Ascending aorta (tissue), 2 donors: ENCODE results near the gene MCF2. TPM values are rescaled to one million over a fixed set of nuclear protein-coding genes. Genes with fewer than 3 reads are reported as not detected.

Experiments
- DNase-seq, 2 donors: peaks; one replicate each; pipeline ENCODE4 v3.0.0-alpha.2; 2019; ENCODE audit warnings: low spot score in 2 of 2
- H3K27ac ChIP-seq, 2 donors: fragments of 200-600 bp; sonication (generic); one replicate each; pipeline ENCODE4 v1.5.1; 2016 to 2017; ENCODE audit warnings: mild to moderate bottlenecking in 1 of 2
- H3K27me3 ChIP-seq: fragments of 200-600 bp; sonication (generic); one replicate; pipeline ENCODE4 v1.5.1; 2017
- H3K36me3 ChIP-seq, 2 donors: fragments of 200-600 bp; sonication (generic); one replicate each; pipeline ENCODE4 v1.5.1; 2016
- H3K4me1 ChIP-seq, 2 donors: fragments of 200-600 bp; sonication (generic); one replicate each; pipeline ENCODE4 v1.5.1; 2016 to 2017; ENCODE audit warnings: mild to moderate bottlenecking in 1 of 2
- H3K4me3 ChIP-seq, 2 donors: fragments of 200-600 bp; sonication (generic); one replicate each; pipeline ENCODE4 v1.5.1; 2016 to 2017; ENCODE audit warnings: mild to moderate bottlenecking in 1 of 2
- H3K9me3 ChIP-seq, 2 donors: fragments of 200-600 bp; sonication (generic); one replicate each; pipeline ENCODE4 v1.5.1; 2016
- intact Hi-C: fragments of 100-400 bp; cut with DNase I; formaldehyde crosslinking; loops from one replicate; pipeline ENCODE4 v1.15.1; 2023
- total RNA-seq: library from RNA; depleted of rRNA; stranded (reverse); fragments of >200 nt; gene quantifications from one replicate; pipeline ENCODE4 v1.1.0, GENCODE V29; 2016
- TF ChIP-seq, protein P1 (sequence below), 3 experiments: fragments of 200-600 bp in 2 of 3; fragments of 450-650 bp in 1 of 3; sonication (generic) in 2 of 3; IDR thresholded peaks; one replicate each; pipeline ENCODE4 v1.5.1; 2016 to 2019; ENCODE audit warnings: antibody characterized with exemption in 3 of 3, mild to moderate bottlenecking in 1 of 3, moderate library complexity in 1 of 3

MCF2 gene
- total RNA-seq, 1 donor from 2014 or later: not detected

GRCh38 chrX:139596068-139596467 is 111.9 kb downstream of the MCF2 start:
- no peaks in the 10 kb centered on the region for H3K4me1 ChIP-seq
- intact Hi-C loops: no loop called here
- H3K4me3 ChIP-seq: no peak overlapping the region
- no peaks in the 10 kb centered on the region for H3K27me3 ChIP-seq
- no peaks in the 10 kb centered on the region for H3K9me3 ChIP-seq
- TF ChIP-seq, protein P1, sequence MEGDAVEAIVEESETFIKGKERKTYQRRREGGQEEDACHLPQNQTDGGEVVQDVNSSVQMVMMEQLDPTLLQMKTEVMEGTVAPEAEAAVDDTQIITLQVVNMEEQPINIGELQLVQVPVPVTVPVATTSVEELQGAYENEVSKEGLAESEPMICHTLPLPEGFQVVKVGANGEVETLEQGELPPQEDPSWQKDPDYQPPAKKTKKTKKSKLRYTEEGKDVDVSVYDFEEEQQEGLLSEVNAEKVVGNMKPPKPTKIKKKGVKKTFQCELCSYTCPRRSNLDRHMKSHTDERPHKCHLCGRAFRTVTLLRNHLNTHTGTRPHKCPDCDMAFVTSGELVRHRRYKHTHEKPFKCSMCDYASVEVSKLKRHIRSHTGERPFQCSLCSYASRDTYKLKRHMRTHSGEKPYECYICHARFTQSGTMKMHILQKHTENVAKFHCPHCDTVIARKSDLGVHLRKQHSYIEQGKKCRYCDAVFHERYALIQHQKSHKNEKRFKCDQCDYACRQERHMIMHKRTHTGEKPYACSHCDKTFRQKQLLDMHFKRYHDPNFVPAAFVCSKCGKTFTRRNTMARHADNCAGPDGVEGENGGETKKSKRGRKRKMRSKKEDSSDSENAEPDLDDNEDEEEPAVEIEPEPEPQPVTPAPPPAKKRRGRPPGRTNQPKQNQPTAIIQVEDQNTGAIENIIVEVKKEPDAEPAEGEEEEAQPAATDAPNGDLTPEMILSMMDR (IDR thresholded peaks at IDR 0.05): no peak
- DNase-seq: no peak
- no peaks in the 10 kb centered on the region for H3K36me3 ChIP-seq
- no peak overlapping the region for H3K27ac ChIP-seq

- DNase-seq: no peak
- Histone ChIP-seq H3K9me3 (no peaks in the 10 kb centered on the region), H3K27ac (no peak overlapping the region), H3K36me3 (no peaks in the 10 kb centered on the region), H3K4me1 (no peaks in the 10 kb centered on the region), H3K4me3 (no peak overlapping the region), H3K27me3 (no peaks in the 10 kb centered on the region)
- intact Hi-C loops: no loop called here
- TF ChIP-seq, protein P1 (IDR thresholded peaks at IDR 0.05): no peak
Measured at GRCh38 chrX:139585613-139586012, 122.4 kb downstream of the MCF2 start.

GRCh38 chrX:139581068-139581467 is 126.9 kb downstream of the MCF2 start:
- Histone ChIP-seq H3K27ac (no peak overlapping the region), H3K36me3 (no peaks in the 10 kb centered on the region), H3K9me3 (no peaks in the 10 kb centered on the region), H3K27me3 (no peaks in the 10 kb centered on the region), H3K4me1 (no peaks in the 10 kb centered on the region), H3K4me3 (no peak overlapping the region)
- TF ChIP-seq, protein P1 (IDR thresholded peaks at IDR 0.05): no peak
- intact Hi-C loops: no loop called here
- no peak for DNase-seq

DNA sequence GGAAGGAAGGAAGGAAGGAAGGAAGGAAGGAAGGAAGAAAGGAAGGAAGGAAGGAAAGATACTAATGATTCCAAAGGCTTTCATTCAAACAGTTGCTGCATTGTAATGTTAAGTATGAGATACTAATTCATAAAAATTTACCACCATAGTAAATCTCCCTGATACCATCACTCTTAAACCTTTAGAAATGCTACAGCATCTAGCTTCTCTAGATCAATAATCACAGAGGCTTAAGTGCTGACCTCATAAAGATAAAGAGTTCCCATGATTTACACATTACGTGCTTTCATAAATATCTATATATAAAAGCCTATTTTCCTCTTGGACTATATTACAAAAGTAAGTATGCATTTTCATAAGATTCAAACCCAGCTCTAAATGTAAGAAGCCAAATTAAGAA is 141.0 kb downstream of the MCF2 start:
- Histone ChIP-seq H3K4me3 (no peak overlapping the region), H3K27me3 (no peaks in the 10 kb centered on the region), H3K36me3 (no peaks in the 10 kb centered on the region), H3K9me3 (no peaks in the 10 kb centered on the region), H3K27ac (no peak overlapping the region), H3K4me1 (no peaks in the 10 kb centered on the region)
- no peak for DNase-seq
- intact Hi-C loops: no loop called here
- TF ChIP-seq, protein P1 (IDR thresholded peaks at IDR 0.05): no peak

DNA sequence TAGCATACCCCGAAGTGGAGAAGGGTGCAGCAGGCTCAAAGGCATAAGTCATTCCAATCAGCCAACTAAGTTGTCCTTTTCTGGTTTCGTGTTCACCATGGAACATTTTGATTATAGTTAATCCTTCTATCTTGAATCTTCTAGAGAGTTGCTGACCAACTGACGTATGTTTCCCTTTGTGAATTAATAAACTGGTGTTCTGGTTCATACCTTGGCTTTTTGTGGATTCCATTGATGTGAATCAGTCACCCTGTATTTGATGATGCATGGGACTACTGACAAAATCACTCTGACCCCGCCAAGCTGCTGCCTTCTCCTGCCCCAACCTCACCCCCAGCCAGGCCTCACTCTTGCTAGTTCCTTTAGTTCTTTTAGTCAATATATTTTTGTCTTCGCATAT is 144.7 kb downstream of the MCF2 start:
- H3K9me3 ChIP-seq: no peaks in the 10 kb centered on the region
- no peak overlapping the region for H3K4me3 ChIP-seq
- TF ChIP-seq, protein P1 (IDR thresholded peaks at IDR 0.05): no peak
- no peaks in the 10 kb centered on the region for H3K27me3 ChIP-seq
- H3K27ac ChIP-seq: no peak overlapping the region
- H3K4me1 ChIP-seq: no peaks in the 10 kb centered on the region
- intact Hi-C loops: no loop called here
- no peak for DNase-seq
- no peaks in the 10 kb centered on the region for H3K36me3 ChIP-seq

DNA sequence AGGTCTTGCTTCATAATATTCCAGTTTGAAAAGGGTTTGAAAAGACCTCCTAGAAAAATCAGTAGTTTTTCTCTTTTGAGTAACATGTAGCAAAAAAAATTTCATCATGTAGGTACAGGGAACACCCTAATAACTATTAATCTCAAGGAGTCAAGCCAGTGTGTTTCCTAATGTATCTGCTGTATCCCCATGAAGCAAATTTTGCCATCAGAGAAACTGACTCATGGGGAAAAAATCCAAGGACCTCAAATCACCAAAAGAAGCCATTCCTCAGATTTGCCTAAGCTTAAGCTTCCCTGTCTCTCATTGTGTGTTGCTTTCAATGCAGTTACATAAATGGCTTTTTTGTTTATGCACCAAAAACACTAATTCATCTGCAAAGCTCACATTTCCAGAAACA is 147.7 kb downstream of the MCF2 start:
- Histone ChIP-seq H3K9me3 (no peaks in the 10 kb centered on the region), H3K4me1 (no peaks in the 10 kb centered on the region), H3K4me3 (no peak overlapping the region), H3K27me3 (no peaks in the 10 kb centered on the region), H3K27ac (no peak overlapping the region), H3K36me3 (no peaks in the 10 kb centered on the region)
- TF ChIP-seq, protein P1 (IDR thresholded peaks at IDR 0.05): no peak
- no peak for DNase-seq
- intact Hi-C loops: no loop called here
